Aorta (tissue), 5 donors: Measurements from ENCODE around the gene PROM1. TPM values are rescaled to one million over a fixed set of nuclear protein-coding genes. Genes with fewer than 3 reads are reported as not detected.

Experiments
- ATAC-seq: fragments of 200-7000 bp; cut with Tn5 transposase; one replicate; pipeline ENCODE4 v1.9.1; 2022; ENCODE audit warnings: moderate library complexity; ENCODE audit not compliant: low FRiP score
- DNase-seq, 2 donors: peaks; one replicate each; pipeline ENCODE4 v3.0.0-alpha.2; 2020
- H3K27ac ChIP-seq, 2 donors: one replicate each; pipeline ENCODE4 v1.5.1; 2013; ENCODE audit warnings: low read length in 2 of 2, mild to moderate bottlenecking in 2 of 2, moderate library complexity in 2 of 2, control low read depth in 1 of 2, inconsistent platforms in 1 of 2, low read depth in 1 of 2
- H3K27me3 ChIP-seq, 2 donors: one replicate each; pipeline ENCODE4 v1.6.1; 2013; ENCODE audit warnings: control low read depth in 1 of 2, low read length in 1 of 2, mild to moderate bottlenecking in 1 of 2, moderate library complexity in 1 of 2; ENCODE audit not compliant: insufficient read depth in 2 of 2, control insufficient read depth in 1 of 2
- H3K36me3 ChIP-seq, 2 donors: one replicate each; pipeline ENCODE4 v1.6.1; 2013; ENCODE audit warnings: control low read depth in 1 of 2, low read length in 1 of 2, mild to moderate bottlenecking in 1 of 2; ENCODE audit not compliant: insufficient read depth in 2 of 2, control insufficient read depth in 1 of 2
- H3K4me1 ChIP-seq, 2 donors: one replicate each; pipeline ENCODE4 v1.6.1; 2013; ENCODE audit warnings: low read length in 2 of 2, control low read depth in 1 of 2, mild to moderate bottlenecking in 1 of 2, moderate library complexity in 1 of 2; ENCODE audit not compliant: insufficient read depth in 2 of 2, control insufficient read depth in 1 of 2
- H3K4me3 ChIP-seq, 2 donors: one replicate each; pipeline ENCODE4 v1.5.1; 2013; ENCODE audit warnings: low read length in 2 of 2, control low read depth in 1 of 2, mild to moderate bottlenecking in 1 of 2
- H3K9me3 ChIP-seq: one replicate; pipeline ENCODE4 v1.6.1; 2013; ENCODE audit warnings: mild to moderate bottlenecking, low read length; ENCODE audit not compliant: control insufficient read depth
- WGBS, 2 donors: extraction: QIAGEN DNeasy Blood & Tissue Kit; methylation state at CpG; one replicate each; pipeline ENCODE4 v1.1.7; 2013; 5-methylcytosine and 5-hydroxymethylcytosine counted together
- intact Hi-C, 2 donors: fragments of 100-400 bp; cut with DNase I; formaldehyde crosslinking; loops; one replicate each; pipeline versions ENCODE4 v1.14.2 to v1.15.0; 2022
- polyA plus RNA-seq, 2 donors: library from polyadenylated mRNA; stranded (reverse); fragments of 200-250 nt; gene quantifications; one replicate each; pipeline ENCODE4 v1.2.3, GENCODE V29; 2013
- total RNA-seq, 2 donors: library from RNA; stranded (reverse); fragmentation: NEBNext Ultra II Directional; extraction: Animal tissue kit (Norgen Biotek cat#: 25700); gene quantifications; one replicate each; pipeline ENCODE4 v1.2.1, GENCODE V29; 2021
- donor health status: healthy with polysubstance abuse.
- donor health status: Bipolar disorder and iron deficiency.
- donor health status: DM: no; HTN: no; CAD: no.
- donor health status: DM: no; HTN: no; CAD: no.
- donor health status: DM: yes; HTN: yes; CAD: no.

The PROM1 gene
- total and polyA plus RNA-seq, 4 donors: 4.1 to 28.9 (median 6.2) TPM

DNA sequence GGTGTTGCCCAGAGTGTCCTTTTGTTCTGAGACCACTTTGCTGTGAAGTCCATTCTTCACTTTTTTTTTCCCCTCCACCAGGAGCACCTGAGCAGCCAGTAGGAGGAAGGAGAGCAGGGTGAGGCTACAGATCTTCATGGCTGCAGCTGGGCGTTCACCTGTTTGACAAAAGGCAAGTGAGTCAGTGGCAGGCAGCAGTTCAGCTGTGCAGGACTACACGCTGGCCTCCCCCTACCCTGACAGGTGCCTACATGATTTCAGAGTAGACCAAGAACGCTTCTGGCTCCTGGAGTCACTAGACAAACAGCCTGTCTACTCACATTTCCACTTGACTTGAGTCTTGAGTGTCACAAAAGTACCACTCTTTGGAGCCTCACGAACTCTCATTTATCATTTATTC lies 147.3 kb downstream of the PROM1 start:
- 96 to 99% methylated on average over 4 of the region's 4 CpGs for WGBS, 2 donors
- Histone ChIP-seq H3K27me3 (no peaks in the 10 kb centered on the region), H3K27ac (no peak overlapping the region), H3K4me1 (no peaks in the 10 kb centered on the region), H3K4me3 (no peak overlapping the region), H3K36me3 (no peaks in the 10 kb centered on the region), H3K9me3 (no peaks in the 10 kb centered on the region)
- intact Hi-C loops: no loop called here
- ATAC-seq (no peak), DNase-seq (no peak)

GRCh38 chr4:15935504-15936402 lies 148.1 kb downstream of the PROM1 start:
- Histone ChIP-seq H3K4me1 (no peaks in the 10 kb centered on the region), H3K27ac (no peak overlapping the region), H3K4me3 (no peak overlapping the region), H3K27me3 (no peaks in the 10 kb centered on the region), H3K9me3 (no peaks in the 10 kb centered on the region), H3K36me3 (no peaks in the 10 kb centered on the region)
- ATAC-seq: no peak
- DNase-seq: no peak
- intact Hi-C loops: no loop called here
- 23 to 25% methylated on average over 10 of the region's 10 CpGs for WGBS, 2 donors

DNA sequence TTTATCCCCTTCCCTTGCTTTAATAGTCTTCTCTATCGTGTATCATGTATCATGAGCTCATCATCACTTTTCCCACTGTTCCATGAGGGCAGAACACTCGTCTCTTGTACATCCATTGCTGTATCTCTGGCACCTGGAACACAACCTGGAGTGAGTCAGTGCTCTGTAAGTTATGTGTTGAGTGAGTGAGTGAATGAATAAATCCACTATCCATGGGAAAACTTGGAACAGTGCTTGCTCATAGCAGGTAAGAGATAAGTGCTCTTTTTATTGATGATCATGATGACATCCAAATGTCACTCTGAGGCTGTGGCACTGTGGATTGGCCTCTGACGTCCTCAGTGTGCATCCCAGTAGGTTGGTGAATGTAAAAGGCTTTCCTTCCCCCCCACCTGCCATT lies 149.6 kb downstream of the PROM1 start:
- Histone ChIP-seq H3K27ac (no peak overlapping the region), H3K4me3 (no peak overlapping the region), H3K9me3 (no peaks in the 10 kb centered on the region), H3K27me3 (no peaks in the 10 kb centered on the region), H3K36me3 (no peaks in the 10 kb centered on the region), H3K4me1 (no peaks in the 10 kb centered on the region)
- WGBS, 2 donors: 75 to 93% methylated on average over 3 of the region's 3 CpGs
- no peak for ATAC-seq
- intact Hi-C loops: no loop called here
- DNase-seq: no peak

DNA sequence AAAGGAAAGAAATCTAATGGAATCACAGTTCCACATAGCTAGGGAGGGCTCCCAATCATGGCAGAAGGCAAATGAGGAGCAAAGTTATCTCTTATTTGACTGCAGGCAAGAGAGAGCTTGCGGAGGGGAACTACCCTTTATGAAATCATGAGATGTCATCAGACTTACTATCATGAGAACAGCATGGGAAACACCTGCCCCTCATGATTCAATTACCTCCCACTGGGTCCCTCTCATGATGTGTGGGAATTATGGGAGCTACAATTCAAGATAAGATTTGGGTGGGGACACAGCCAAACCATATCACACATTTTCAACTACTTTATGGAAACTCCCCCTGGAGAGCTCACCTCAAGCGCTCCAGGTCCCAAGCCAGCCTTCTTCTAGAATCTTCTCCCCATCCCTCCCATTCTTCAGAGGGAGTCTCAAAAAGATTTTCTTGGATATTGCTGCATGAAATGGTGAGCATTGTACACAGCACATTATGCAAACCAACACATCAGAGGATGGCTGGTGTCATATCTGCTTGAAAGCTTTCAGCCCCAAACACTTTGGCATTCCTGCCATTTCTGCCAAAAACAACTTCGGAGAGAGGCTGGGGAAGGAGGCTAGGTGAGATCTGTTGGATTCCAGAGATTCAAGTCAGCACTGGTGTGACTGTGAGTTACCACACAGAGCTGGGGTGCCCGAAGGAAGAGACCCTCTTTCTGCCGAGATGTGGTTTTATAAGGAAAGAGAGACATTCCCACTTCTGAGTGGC lies 152.2 kb downstream of the PROM1 start:
- Histone ChIP-seq H3K4me1 (no peaks in the 10 kb centered on the region), H3K27ac (no peak overlapping the region), H3K27me3 (no peaks in the 10 kb centered on the region), H3K4me3 (no peak overlapping the region), H3K36me3 (no peaks in the 10 kb centered on the region), H3K9me3 (no peaks in the 10 kb centered on the region)
- DNase-seq (no peak), ATAC-seq (no peak)
- WGBS, 2 donors: 93 to 95% methylated on average over 5 of the region's 5 CpGs
- intact Hi-C loops: no loop called here

GRCh38 chr4:15930314-15930713 lies 153.5 kb downstream of the PROM1 start:
- H3K27me3 ChIP-seq: no peaks in the 10 kb centered on the region
- intact Hi-C loops: no loop called here
- H3K9me3 ChIP-seq: no peaks in the 10 kb centered on the region
- no peaks in the 10 kb centered on the region for H3K36me3 ChIP-seq
- no peak for DNase-seq
- H3K27ac ChIP-seq: no peak overlapping the region
- H3K4me1 ChIP-seq: no peaks in the 10 kb centered on the region
- H3K4me3 ChIP-seq: no peak overlapping the region
- WGBS, 2 donors: 67 to 73% methylated on average over 7 of the region's 7 CpGs
- ATAC-seq: no peak

DNA sequence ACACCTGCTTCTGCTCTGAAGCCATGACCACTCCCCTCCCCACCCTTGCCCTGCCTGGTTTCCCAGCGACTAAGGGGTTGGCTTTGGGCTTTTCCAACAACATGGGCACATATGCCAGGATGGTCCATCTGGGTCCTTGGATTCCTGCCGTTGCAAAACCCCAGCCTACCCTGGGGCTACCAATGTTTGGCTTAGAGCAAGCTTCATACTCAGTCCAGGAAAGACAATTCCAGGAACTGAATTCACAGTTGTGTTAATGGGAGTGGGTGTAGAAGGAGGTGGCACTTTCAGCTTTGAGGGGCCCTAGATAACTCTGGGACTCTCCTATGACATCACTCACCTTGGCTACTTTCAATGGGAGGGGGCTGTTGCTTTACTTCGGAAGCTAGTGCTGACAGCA lies 154.3 kb downstream of the PROM1 start:
- Histone ChIP-seq H3K27me3 (no peaks in the 10 kb centered on the region), H3K27ac (no peak overlapping the region), H3K36me3 (no peaks in the 10 kb centered on the region), H3K9me3 (no peaks in the 10 kb centered on the region), H3K4me1 (no peaks in the 10 kb centered on the region), H3K4me3 (no peak overlapping the region)
- DNase-seq (no peak), ATAC-seq (no peak)
- intact Hi-C loops: no loop called here
- 56 to 61% methylated on average over 3 of the region's 3 CpGs for WGBS, 2 donors

GRCh38 chr4:15928883-15929282 lies 154.9 kb downstream of the PROM1 start:
- Histone ChIP-seq H3K36me3 (no peaks in the 10 kb centered on the region), H3K4me3 (no peak overlapping the region), H3K4me1 (no peaks in the 10 kb centered on the region), H3K27me3 (no peaks in the 10 kb centered on the region), H3K9me3 (no peaks in the 10 kb centered on the region), H3K27ac (no peak overlapping the region)
- DNase-seq (no peak), ATAC-seq (no peak)
- intact Hi-C loops: no loop called here
- WGBS, 2 donors: 80 to 88% methylated on average over 5 of the region's 5 CpGs

DNA sequence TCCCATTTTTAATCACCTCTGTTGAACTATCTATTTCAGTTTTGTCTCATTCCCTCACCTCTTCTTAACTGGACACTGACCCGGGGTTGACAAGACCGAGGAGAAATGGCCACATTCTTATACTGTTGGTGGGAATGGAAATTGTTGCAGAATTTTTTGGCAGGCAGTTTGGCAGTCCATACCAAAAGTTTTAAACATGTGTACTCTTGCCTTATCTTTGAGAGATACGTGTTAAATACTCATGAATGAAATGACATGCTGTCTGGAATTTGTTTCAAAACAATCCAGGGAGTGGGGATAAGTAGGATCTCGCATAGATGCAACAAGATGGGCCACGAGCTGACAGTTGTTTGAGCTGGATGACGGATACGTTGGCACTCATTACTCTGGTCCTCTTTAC lies 157.3 kb downstream of the PROM1 start:
- Histone ChIP-seq H3K9me3 (no peaks in the 10 kb centered on the region), H3K4me3 (no peak overlapping the region), H3K4me1 (no peaks in the 10 kb centered on the region), H3K27me3 (no peaks in the 10 kb centered on the region), H3K27ac (no peak overlapping the region), H3K36me3 (no peaks in the 10 kb centered on the region)
- 27% methylated on average over 7 of the region's 7 CpGs for WGBS, 2 donors
- DNase-seq (no peak), ATAC-seq (no peak)
- intact Hi-C loops: no loop called here

- Histone ChIP-seq H3K4me3 (no peak overlapping the region), H3K27me3 (no peaks in the 10 kb centered on the region), H3K9me3 (no peaks in the 10 kb centered on the region), H3K27ac (no peak overlapping the region), H3K36me3 (no peaks in the 10 kb centered on the region), H3K4me1 (no peaks in the 10 kb centered on the region)
- WGBS, 2 donors: 20 to 28% methylated on average over 3 of the region's 3 CpGs
- intact Hi-C loops: no loop called here
- DNase-seq (no peak), ATAC-seq (no peak)
Observed at GRCh38 chr4:15925830-15926229, 158.0 kb downstream of the PROM1 start.
